ENCODE data around the gene NEURL1.
A peak's percentile ranks its signal among the peaks of the same experiment; 100 is the strongest.
"Not testable (repeated sequence)": the region's sequence is repeated elsewhere in the genome, so short reads cannot be mapped to it uniquely, and the experiment has no call there.

Gene NEURL1

DNA sequence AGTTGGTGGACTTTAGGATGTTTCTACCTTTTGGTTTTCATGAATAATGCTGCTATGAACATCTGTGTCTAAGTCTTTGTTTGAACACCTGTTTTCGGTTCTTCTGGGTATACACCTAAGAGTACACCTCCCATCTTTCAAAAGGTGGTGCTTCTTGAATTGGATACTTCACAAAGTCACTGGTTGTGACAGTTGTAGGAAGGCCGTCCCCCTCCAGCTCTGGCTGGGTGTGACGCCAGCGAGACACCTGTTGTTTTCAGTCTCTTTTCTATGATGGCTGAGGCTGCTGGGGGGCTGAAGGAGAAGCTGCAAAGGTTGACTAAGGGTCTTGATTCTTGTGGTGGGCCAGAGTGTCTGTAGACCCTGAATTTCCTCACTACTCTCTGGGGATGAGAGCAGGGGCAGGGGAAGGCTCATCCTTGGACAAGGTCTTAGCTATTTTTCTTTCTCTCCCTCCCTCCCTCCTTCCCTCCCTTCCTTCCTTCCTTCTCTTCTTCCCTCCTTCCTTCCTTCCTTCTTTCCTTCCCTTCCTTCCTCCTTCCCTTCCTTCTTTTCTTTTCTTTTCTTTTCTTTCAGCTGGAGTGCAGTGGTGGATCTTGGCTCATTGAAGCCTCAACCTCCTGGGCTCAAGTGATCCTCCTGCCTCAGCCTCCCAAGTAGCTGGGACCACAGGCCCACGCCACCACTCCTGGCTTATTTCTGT is 5.6 kb downstream of the NEURL1 start:
- DNase-seq (ENCODE audit: low read depth, low spot score), result no peak
- no peak overlapping the region for H3K4me3 ChIP-seq (ENCODE audit: low read depth, low read length)
- in situ Hi-C loops (cut with HindIII; ENCODE audit: low sequenced_read_pairs), result no loop called here
- TF ChIP-seq, protein P1, sequence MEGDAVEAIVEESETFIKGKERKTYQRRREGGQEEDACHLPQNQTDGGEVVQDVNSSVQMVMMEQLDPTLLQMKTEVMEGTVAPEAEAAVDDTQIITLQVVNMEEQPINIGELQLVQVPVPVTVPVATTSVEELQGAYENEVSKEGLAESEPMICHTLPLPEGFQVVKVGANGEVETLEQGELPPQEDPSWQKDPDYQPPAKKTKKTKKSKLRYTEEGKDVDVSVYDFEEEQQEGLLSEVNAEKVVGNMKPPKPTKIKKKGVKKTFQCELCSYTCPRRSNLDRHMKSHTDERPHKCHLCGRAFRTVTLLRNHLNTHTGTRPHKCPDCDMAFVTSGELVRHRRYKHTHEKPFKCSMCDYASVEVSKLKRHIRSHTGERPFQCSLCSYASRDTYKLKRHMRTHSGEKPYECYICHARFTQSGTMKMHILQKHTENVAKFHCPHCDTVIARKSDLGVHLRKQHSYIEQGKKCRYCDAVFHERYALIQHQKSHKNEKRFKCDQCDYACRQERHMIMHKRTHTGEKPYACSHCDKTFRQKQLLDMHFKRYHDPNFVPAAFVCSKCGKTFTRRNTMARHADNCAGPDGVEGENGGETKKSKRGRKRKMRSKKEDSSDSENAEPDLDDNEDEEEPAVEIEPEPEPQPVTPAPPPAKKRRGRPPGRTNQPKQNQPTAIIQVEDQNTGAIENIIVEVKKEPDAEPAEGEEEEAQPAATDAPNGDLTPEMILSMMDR (IDR thresholded peaks at IDR 0.05; ENCODE audit: low read depth, low read length), result no peak

DNA sequence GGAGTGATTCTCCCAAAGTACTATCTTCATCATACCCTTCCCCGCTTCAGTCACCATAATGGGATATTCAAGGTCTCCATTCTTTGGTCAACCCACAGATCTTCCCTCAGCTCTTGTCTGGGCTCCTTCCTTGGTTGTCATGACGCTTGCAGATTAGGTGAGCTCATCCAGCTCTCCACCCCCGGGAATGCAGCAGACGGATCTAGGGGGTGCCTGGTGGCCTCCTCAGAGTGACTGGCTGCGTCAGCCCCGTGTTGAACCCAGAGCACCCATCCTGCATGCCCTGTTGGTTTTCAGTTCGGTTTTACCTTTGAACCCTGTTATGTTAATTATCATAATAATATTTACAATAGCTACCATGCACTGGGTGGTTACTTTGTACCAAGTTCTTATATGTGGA is 6.4 kb downstream of the NEURL1 start:
- TF ChIP-seq, protein P1 (IDR thresholded peaks at IDR 0.05; ENCODE audit: low read depth, low read length), result no peak
- H3K4me3 ChIP-seq (ENCODE audit: low read depth, low read length), result no peak overlapping the region

DNA sequence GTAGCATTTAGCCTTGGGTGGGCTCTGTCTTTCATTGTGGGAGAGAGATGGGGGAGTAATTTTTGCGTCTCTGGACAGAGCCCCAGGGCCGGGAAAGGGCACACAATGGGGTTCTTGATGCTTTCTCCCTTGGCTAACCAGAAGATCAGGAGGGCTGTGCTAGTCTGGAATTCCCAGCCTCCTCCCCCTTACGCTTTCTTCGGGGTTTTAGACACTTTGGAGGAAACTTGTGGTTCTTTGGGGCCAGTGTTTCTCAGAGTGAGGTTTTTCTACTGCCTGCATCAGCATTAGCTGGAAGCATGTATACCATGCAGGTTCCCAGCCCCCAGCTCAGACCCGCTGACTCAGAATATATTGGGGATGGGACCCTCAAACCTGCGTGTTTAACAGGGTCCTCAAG is 7.0 kb downstream of the NEURL1 start:
- no peak for DNase-seq (ENCODE audit: low read depth, low spot score)
- in situ Hi-C loops (cut with HindIII; ENCODE audit: low sequenced_read_pairs), result no loop called here
- TF ChIP-seq, protein P1 (IDR thresholded peaks at IDR 0.05; ENCODE audit: low read depth, low read length), result no peak
- no peak overlapping the region for H3K4me3 ChIP-seq (ENCODE audit: low read depth, low read length)

More for the DNA sequence above, 6.4 kb downstream of the NEURL1 start:
- no peak for DNase-seq (ENCODE audit: low read depth, low spot score)
- in situ Hi-C loops (cut with HindIII; ENCODE audit: low sequenced_read_pairs), result no loop called here

DNA sequence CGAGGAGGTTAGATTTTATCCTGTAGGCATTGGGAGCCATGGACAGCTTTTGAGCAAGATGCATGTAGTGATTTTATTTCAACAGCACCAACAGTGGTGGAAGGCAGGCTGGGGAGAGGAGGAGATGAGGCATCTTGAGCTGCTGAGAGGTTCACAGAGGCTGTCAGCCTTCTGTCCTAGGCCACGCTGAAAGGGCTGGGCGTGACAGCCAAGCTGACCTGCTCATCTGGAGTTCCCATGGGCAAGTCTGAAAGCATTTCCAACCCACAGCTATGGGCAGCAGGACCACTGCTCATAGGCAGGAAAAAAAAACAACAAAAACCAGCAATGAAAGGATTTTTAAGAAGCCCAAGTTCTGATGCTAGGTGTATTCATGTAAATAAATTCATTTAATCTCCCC is 7.7 kb downstream of the NEURL1 start:
- DNase-seq (ENCODE audit: low read depth, low spot score), result no peak
- TF ChIP-seq, protein P1 (IDR thresholded peaks at IDR 0.05; ENCODE audit: low read depth, low read length), result no peak
- no peak overlapping the region for H3K4me3 ChIP-seq (ENCODE audit: low read depth, low read length)
- in situ Hi-C loops (cut with HindIII; ENCODE audit: low sequenced_read_pairs), result no loop called here

DNA sequence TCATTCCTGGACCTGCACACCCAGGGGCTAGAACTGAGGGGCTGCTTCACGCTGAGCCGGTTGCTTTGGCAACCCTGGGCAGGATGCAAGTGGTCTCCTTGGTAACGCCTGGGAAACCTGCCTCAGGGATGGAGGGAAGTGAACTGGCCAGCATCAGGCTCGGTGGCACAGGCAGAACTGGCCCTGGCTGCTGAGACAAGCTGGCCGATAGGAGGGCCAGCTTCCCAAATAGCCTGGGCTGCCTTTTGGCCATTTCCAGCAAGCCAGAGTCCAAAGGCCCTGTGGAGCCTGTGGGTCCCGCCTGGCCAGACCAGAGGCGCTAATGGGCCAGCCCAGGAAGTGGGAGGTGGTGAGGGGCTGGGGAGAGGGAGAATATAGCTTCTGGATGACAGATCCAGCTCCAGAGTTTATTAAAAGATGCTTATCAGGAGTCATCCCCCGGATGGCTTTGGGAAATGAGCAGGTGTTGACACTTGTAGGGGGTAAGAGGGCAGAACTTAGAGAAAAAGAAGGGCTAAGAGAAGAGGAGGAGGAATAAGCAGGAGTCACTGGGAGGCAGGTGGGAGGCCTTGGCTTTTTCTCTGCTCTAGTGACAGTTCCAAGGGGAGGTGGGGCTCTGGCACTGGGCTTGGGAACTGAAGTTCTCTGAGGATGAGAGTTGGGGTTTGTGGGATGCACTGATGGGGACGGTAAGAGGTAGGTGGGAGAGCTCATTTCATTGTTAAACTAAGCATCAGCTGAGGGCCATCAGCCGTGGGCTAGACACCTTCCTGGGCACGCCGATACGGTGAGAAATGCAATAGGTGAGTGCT is 9.6 kb downstream of the NEURL1 start:
- H3K4me3 ChIP-seq (ENCODE audit: low read depth, low read length), result no peak overlapping the region
- in situ Hi-C loops (cut with HindIII; ENCODE audit: low sequenced_read_pairs), result no loop called here
- TF ChIP-seq, protein P1 (IDR thresholded peaks at IDR 0.05; ENCODE audit: low read depth, low read length), result no peak
- DNase-seq (ENCODE audit: low read depth, low spot score), result no peak

DNA sequence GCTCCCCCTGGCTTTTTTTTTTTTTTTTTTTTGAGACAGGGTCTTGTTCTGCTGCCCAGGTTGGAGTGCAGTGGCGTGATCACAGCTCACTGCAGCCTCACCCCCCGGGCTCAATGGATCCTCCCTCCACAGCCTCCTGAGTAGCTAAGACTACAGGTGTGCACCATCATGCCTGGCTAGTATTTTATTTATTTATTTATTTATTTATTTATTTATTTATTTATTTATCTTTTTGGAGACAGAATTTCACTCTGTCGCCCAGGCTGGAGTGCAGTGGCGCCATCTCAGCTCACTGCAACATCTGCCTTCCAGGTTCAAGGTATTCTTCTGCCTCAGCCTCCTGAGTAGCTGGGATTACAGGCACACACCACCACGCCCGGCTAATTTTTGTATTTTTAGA is 10.3 kb downstream of the NEURL1 start:
- in situ Hi-C loops (cut with HindIII; ENCODE audit: low sequenced_read_pairs); DNase-seq (ENCODE audit: low read depth, low spot score); H3K4me3 ChIP-seq (ENCODE audit: low read depth, low read length): not testable (repeated sequence)

DNA sequence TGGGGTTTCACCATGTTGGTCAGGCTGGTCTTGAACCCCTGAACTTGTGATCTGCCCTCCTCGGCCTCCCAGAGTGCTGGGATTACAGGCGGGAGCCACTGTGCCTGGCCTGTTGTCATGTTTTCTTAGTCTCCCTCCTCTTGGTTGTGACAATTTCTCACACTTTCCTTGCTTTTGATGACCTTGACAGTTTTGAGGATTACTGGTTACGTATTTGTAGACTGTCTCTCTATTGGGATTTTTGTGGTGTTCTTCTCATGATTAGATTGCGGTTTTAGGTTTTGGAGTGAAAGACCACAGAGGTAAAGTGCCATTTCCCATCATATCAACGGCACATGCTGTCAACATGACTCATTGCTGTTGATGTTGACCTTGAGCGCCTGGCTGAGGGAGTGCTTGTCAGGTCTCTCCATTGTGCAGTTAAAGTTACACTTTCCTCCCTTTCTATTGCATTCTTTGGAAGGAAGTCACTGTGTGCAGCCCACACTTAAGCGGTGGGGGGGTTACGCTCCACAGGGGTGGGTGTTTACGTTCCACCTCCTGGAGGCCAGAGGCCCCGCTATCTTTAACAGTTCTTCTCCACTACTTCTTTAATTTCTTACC is 10.8 kb downstream of the NEURL1 start:
- in situ Hi-C loops (cut with HindIII; ENCODE audit: low sequenced_read_pairs), result no loop called here
- TF ChIP-seq, protein P1 (IDR thresholded peaks at IDR 0.05; ENCODE audit: low read depth, low read length), result no peak
- no peak overlapping the region for H3K4me3 ChIP-seq (ENCODE audit: low read depth, low read length)
- DNase-seq (ENCODE audit: low read depth, low spot score), result peak; percentile 95
